Subcutaneous adipose tissue (tissue), 4 donors: ENCODE measurements around the gene OBSCN. TPM values are rescaled to one million over a fixed set of nuclear protein-coding genes. Genes with fewer than 3 reads are reported as not detected.

Experiments used
- CTCF ChIP-seq: fragments of 450-650 bp; IDR thresholded peaks from one replicate; pipeline ENCODE4 v1.5.1; 2016; ENCODE audit warnings: low read depth, mild to moderate bottlenecking, control low read depth, antibody characterized with exemption, moderate library complexity
- total RNA-seq, 4 donors: library from RNA; depleted of rRNA; stranded (reverse); fragments of >200 nt; gene quantifications; one replicate each; pipeline ENCODE4 v1.1.0, GENCODE V29; 2016

Gene OBSCN
- total RNA-seq, 4 donors from 2014 or later: 4.1 to 4.9 (median 4.7) TPM

GRCh38 chr1:228313536-228314277 is 105.9 kb downstream of the OBSCN start:
- no peak for TF ChIP-seq CTCF

GRCh38 chr1:228314315-228314657 is 106.4 kb downstream of the OBSCN start:
- TF ChIP-seq CTCF: no peak

DNA sequence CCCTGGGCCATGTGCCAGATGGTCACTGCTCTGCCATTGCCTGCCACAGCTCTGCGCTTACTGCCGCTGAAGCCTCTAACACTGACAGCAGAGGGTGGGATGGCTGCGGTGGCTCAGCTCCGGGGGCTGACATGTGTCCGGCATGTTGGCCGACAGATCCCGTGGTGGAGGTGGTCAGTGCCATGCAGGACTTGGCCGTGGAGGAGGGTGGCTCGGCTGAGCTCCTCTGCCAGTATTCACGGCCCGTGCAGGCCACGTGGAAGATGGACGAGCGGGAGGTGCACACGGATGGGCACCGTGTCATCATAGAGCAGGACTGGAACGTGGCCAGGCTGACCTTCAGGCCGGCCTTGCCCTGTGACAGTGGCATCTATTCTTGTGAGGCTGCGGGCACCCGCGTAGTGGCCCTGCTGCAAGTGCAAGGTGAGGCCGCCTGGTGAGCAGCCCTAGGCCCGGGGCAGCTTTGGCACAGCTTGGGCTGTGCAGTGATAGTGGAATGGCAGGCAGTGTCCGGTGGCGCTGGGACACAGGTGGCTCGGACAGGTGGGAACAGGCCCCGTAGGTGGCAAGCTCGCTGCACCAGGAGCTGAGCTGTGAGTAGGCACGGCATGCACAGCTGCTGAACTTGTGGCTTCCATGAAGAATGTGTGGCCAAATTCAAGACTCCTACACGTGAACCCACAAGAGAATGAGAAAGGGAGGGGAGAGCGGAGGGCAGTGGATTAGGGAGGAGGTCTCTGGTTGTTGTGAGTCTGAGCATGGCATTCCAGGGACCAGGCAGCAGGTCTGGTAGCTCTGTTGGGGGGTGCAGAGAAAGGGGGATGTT is 107.0 kb downstream of the OBSCN start:
- no peak for TF ChIP-seq CTCF

- no peak for TF ChIP-seq CTCF
Observed at GRCh38 chr1:228315484-228315944, 107.7 kb downstream of the OBSCN start.

GRCh38 chr1:228315945-228316588 is 108.2 kb downstream of the OBSCN start:
- TF ChIP-seq CTCF: no peak

GRCh38 chr1:228316589-228317387 is 108.9 kb downstream of the OBSCN start:
- TF ChIP-seq CTCF: no peak
